HG03097 (cell line): ENCODE results near the gene TMPRSS7.
A peak's percentile ranks its signal among the peaks of the same experiment; 100 is the strongest.

Source experiments
- ATAC-seq: cut with Tn5 transposase; IDR thresholded peaks from one replicate; pipeline ENCODE4 v1.9.1; 2021; ENCODE audit not compliant: unreplicated experiment, low FRiP score

TMPRSS7 gene

GRCh38 chr3:112092496-112093179, 58.1 kb downstream of the TMPRSS7 start:
- peak; percentile 49 for ATAC-seq

DNA sequence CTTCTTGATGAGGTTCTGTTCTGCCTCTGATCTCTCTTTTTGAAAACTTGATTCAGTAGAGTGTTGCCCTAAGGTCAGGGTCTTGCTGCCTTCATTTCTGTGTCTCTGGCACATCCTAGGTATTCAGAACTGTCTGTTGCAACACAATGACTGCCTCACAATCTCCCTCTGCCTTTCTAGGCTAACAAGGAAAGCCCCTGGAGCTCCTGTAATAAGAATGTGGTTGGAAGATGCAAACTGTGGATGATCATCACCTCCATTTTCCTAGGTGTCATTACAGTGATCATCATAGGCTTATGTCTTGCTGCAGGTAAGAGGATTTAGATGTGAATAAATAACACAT, 58.6 kb downstream of the TMPRSS7 start:
- no peak for ATAC-seq

DNA sequence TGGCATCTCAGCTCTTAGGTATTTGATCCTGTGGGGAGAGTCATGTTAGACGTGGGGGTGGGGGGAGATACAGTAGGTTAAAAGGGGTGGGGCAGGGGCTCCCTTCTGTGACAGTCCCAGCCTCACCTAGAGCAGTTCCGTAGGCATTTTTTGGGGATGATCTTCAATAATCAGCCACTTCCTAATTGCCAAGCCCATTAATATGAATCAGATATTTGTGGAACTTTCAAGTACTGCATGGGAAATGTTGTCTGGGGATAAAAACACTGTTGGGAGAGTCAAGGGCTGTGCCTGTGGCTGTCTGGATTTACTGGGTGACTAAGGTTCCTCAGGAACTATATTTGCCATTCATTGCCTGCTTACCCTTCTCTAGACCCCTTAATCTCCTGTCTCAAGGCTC, 61.2 kb downstream of the TMPRSS7 start:
- ATAC-seq: no peak

GRCh38 chr3:112096176-112096575, 61.6 kb downstream of the TMPRSS7 start:
- ATAC-seq: no peak

DNA sequence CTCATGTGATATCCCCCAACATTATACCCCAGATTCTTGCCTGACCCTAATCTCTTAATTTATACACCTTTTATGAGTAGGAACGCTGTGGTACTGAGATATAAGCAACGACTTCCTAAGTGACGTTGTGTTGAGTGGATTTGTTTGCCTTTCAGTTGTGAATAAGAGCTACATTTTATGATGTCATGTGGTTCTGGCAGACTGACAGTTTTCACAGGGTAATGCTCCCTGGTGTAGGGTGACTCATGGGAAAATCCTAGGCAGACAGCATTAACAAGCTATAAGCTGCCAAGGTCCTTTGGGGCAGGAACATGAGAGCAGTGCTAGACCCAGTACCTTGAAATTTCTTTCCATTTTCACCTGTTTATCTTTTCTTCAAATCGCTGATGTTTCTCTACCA, 62.8 kb downstream of the TMPRSS7 start:
- ATAC-seq: no peak

DNA sequence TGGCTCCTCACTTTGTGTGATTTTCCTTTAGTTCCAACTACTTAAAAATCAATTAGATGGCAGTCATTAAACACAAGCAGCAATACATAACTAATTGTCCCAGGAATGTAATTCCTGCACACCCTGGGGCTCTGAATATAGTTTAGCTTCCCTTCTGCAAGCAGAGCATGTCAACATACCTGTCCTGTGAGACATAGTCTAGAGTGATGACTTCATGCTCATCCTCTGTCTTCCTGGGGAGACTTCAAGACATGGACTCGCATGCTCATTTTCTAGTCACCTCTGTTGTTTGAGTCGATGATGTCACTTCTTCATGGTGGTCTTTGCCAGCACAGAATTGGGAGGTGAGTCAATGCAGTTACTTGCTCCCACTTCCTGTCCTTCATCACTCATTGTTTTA, 67.4 kb downstream of the TMPRSS7 start:
- no peak for ATAC-seq

GRCh38 chr3:112104774-112105173, 70.2 kb downstream of the TMPRSS7 start:
- no peak for ATAC-seq

DNA sequence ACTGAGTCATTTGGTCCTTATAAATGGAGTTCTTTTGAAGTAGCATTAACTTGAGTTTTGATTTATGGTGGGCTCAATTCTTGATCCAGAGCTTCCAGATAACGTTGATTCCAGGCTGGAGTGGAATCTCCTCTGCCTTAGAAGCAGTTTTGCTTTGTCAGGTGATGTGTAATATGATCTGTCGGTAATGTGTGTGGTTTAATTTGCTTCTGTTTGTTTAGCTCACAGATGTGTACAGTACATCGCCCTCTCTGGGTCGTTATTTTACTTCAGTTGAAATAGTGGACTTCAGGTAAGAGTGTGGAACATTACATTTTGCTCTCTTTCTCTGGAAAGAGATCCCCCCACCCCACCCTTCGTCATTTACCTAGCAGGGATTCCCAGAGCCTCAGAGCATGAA, 74.8 kb downstream of the TMPRSS7 start:
- no peak for ATAC-seq

GRCh38 chr3:112111785-112112402, 77.4 kb downstream of the TMPRSS7 start:
- ATAC-seq: peak; percentile 54

DNA sequence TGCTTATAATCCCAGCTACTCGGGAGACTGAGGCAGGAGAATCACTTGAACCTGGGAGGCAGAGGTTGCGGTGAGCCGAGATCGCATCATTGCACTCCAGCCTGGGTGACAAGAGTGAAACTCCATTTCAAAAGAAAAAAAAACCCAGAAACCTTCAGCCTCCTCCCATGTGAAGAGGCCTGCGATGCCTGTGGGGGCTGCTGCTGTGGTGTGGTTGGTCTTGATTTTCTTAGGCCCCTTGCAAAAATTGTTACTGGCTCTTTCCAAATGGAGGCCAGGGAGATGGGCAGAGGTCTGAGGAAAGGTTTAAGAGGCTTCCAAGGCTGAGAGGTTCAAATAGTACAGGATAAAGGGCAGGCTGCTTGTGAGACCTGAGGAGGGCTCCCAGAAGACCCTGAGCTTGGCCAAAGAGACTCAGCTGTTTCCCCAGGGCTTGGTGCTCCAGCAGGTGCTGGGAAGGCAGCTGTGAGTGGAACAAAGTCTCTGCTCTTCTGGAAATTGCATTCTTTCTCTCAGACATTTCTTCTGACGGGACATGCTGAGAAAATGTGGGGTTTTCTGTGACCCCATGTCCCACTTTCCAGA, 80.1 kb downstream of the TMPRSS7 start:
- ATAC-seq: no peak

DNA sequence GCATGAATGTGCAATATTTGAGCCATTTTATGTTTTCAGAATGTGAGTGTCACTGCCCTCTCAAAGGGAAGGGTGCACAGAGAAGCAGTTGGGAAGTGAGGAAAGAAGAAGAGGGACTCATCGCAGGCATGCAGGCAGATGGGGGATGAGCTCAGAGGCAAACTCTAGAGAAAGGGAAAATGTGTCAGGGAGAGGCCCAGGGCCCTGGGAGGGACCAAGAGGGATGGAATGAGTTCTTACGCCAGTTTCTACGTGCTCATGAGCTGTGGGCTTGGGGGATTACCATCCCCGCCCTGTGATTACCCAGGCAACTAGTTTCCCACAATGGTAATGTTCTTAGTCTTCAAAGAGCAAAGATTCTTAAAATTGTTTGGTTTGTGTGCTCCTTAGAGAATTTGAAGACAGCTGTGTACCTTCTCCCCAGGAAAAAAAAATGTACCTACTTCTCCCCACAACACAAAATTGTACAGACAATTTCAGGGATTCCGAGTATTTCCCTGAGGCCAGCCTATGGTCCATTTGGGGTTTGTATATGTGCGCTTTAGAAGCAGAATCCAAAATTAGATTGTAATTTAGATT, 80.7 kb downstream of the TMPRSS7 start:
- ATAC-seq: peak; percentile 35

DNA sequence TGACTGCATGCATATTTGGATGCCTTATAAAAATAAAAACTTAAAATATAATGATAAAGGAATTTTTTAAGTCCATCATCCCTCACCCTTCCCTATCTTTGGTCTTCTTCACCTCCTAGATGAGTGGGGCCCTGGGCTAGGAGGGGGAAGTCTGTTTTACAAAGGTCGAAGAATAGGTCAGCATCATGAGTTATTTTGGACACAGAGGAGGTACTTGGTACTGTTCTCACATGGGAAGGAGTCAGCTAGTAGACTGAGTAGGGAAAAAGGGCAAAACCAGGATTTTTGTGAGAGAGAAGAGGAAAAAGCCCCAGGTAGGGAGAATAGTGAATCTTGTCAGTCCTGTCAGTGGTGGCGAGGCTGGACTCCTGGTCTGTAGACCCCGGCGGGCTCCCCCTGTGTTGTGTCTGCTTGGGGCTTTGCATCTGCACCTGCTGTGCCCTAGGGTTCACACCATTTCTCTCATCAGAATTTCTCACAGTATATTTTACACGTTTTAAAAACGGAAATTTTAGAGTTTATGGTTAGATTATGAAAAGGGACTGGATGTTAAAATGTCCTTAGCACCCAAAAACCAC, 81.4 kb downstream of the TMPRSS7 start:
- no peak for ATAC-seq

DNA sequence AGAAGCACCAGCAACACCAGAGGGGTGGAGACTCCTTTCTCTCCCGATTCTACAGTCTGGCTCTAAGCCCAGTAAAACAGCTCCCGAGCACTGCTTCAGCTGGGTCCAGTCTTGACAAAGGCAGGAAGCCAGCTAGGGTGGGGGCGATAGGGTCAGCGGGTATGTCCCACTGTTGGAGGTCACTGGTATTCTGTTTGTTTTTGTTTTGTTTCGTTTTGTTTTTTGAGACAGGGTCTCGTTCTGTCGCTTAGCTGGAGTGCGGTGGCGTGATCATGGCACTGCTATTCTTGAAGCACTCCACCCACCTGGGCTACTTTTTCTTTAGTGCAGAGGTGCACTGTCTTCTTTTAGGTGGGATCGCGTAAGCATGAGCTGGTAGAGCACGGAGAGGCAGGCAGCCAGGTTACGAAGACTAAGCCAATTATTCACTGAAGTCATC, 82.2 kb downstream of the TMPRSS7 start:
- no peak for ATAC-seq

DNA sequence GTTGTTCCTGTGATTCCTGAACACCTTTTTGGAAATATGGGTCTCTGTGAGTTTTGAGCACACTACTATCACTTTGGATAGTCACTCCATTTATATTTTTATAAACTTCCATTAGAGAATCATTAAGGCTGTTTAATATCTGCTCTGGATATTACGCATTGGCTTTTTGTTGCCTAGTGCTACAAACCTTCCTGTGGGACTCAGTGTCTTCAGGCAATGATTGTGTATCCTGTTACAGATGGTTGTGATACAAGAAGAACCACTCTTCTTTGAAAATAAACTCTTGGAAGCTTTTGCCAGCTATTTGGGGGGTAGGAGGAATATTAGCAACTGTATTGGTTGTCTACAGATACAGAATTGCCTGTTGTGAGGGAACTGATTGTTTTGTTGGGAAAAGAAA, 82.9 kb downstream of the TMPRSS7 start:
- no peak for ATAC-seq

DNA sequence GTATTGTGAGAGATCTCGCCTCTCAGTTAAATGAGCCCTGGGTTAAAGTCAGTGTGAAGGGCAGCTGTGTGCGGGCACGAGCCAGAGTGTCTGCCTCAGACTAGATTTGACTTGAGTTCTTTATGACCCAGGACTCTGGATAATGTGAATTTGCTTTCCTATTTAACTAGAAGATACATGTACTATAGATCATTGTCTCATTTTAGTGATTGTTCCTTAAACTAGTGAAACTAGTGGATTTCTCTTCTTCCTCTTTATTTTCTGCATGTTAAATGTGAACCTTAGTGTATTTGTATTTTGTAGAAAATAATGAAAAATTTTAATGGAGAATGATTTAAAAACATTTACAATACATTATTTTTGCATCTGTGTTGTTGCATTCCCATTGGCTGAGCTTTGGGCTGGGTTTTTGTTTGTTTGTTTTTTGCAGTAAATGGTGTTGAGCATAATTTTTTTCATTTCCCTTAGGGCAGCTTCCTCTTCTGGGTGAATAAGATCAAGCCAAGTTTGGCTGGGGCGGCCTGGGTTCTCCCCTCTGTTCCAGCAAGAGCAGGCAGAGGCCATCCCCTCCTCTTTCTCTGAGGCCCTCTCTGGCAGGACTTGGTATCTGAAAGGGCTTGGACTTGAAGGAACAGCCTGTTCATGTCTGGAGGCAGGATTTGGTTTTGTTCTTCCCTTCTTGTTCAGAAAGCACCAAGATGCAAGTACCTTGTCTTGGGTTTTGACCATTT, 83.5 kb downstream of the TMPRSS7 start:
- no peak for ATAC-seq

DNA sequence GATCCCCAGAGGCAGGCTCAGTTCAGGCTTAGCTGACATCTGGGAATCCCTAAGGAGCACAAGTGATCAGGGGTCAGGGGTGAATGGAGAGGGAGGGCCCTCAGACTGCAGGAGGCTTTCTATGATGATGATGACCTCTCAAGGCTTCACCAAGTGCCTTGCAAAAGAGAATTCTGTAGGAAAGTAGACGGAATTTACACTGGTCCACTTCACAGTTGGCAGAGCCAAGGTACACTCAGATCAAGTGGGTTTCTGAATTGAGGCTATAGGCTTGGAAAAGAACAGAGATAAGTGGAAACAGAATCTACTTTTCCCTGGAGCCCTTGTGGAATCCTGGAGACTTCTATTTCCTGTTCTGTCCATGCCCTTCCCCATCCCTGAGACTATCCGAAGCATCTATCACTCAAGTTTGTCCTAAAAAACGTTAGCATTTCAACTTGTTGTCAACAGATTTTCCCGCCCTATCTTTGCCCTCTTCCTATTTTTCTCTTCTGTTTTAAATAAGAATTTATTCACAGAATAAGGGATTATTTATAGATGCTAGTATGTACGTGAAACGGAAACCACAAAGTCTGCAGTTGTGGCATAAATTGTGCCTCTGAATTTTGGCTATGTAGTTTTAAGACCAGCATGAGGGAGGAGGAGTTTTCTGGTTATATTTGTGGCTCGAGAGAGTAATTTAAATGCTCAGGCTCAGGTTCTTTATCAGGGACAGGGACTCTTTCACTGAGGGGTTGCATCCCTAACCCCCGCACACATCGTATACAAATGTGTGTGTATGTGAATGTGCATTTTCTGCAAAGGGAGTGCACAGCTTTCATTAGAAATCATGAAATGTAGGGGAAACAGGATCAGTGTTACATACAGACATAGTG, 85.7 kb downstream of the TMPRSS7 start:
- ATAC-seq: no peak

DNA sequence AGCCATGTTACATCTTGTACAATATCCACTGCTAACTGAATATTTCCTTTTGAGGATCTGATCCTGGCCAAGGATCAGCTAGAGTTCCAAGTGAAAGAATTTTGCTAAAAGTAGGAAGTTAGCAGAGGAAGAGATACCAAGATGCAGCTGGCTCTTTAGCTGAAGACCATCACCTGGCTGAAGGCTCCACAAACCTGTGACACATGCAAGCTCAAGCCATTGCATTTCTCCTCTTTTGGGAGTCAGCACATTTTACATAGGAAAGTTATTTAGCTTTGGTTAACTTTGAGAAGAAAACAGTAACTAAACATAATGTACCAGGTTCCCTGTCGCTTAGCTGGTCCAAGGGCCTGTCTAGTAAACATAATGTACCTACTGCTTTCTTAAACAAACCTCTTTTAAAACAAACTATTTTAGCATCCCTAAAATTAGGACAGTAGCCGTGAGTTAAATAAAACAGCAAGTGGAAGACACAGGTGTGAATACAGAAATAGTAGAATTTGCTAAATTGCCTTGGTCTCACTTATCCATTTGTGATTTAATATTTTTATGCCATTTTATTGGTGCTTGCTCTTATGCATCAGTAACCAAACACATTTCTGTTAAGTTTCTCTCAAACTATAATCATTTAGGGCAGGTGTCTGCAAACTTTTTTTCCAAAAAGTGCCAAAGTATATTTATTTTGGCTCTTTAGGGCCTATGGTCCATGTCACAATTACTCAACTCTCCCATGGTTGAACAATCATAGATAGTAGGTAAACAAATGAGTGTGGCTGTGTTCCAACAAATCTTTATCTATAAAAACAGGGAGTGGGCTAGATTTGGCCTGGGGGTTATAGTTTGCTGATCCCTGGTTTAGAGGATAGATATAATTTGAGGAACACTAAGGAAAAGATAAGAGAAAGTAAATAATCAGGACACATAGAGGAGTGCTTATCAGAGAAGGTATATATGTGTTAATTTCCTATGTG, 87.3 kb downstream of the TMPRSS7 start:
- ATAC-seq: no peak

DNA sequence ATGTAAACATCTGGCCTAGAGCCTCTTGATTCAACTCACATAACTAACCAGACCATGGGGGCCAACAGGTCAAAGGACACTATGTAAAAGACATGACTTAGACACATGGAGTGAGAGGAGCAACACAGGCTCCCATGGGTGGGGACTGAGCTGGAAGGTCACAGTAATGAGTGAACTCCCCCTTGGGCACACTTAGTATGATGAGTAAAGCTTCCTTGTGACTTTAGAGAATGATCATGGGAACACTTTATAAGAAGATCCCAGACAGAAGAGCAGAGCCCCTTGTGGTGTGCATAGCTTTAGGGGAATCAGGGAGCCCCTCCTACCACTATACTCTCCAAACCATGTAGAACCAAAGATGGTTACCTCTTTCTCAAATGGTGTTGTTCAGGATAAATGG, 88.3 kb downstream of the TMPRSS7 start:
- no peak for ATAC-seq

GRCh38 chr3:112123548-112123947, 89.0 kb downstream of the TMPRSS7 start:
- no peak for ATAC-seq
